ENCODE data around the gene KIF6. TPM values are rescaled to one million over a fixed set of nuclear protein-coding genes. Genes with fewer than 3 reads are reported as not detected.

KIF6 gene
- total RNA-seq, 1 donor from 2014 or later: 0.43 TPM

GRCh38 chr6:39441301-39441700, 283.9 kb downstream of the KIF6 start:
- Histone ChIP-seq H3K4me3 (no peak overlapping the region), H3K9me3 (peaks cover 0 to 3% of the 10 kb centered on the region in 2 donors), H3K4me1 (no peaks in the 10 kb centered on the region), H3K27me3 (no peaks in the 10 kb centered on the region), H3K36me3 (no peaks in the 10 kb centered on the region), H3K27ac (no peak overlapping the region)
- intact Hi-C loops (cut with DNase I): no loop called here
- no peak for DNase-seq (ENCODE audit: low spot score in 2 of 2)
- no peak for TF ChIP-seq CTCF (IDR thresholded peaks at IDR 0.05)

GRCh38 chr6:39440039-39440426, 285.2 kb downstream of the KIF6 start:
- DNase-seq (ENCODE audit: low spot score in 2 of 2): no peak
- Histone ChIP-seq H3K4me3 (no peak overlapping the region), H3K4me1 (no peaks in the 10 kb centered on the region), H3K9me3 (peaks cover 0 to 3% of the 10 kb centered on the region in 2 donors), H3K27ac (no peak overlapping the region), H3K27me3 (no peaks in the 10 kb centered on the region), H3K36me3 (no peaks in the 10 kb centered on the region)
- intact Hi-C loops (cut with DNase I): no loop called here
- no peak for TF ChIP-seq CTCF (IDR thresholded peaks at IDR 0.05)

GRCh38 chr6:39439342-39440038, 285.7 kb downstream of the KIF6 start:
- no peak for TF ChIP-seq CTCF (IDR thresholded peaks at IDR 0.05)
- no peaks in the 10 kb centered on the region for H3K4me1 ChIP-seq

GRCh38 chr6:39433630-39434029, 291.6 kb downstream of the KIF6 start:
- DNase-seq (ENCODE audit: low spot score in 2 of 2): no peak
- Histone ChIP-seq H3K36me3 (no peaks in the 10 kb centered on the region), H3K4me3 (no peak overlapping the region), H3K27ac (no peak overlapping the region), H3K4me1 (peaks cover 0 to 10% of the 10 kb centered on the region in 2 donors), H3K27me3 (no peaks in the 10 kb centered on the region), H3K9me3 (peaks cover 0 to 3% of the 10 kb centered on the region in 2 donors)
- TF ChIP-seq CTCF (IDR thresholded peaks at IDR 0.05): no peak
- intact Hi-C loops (cut with DNase I): no loop called here

More at GRCh38 chr6:39439342-39440038, 285.7 kb downstream of the KIF6 start:
- Histone ChIP-seq H3K4me3 (no peak overlapping the region), H3K9me3 (peaks cover 0 to 3% of the 10 kb centered on the region in 2 donors), H3K36me3 (no peaks in the 10 kb centered on the region), H3K27ac (no peak overlapping the region), H3K27me3 (no peaks in the 10 kb centered on the region)
- intact Hi-C loops (cut with DNase I): no loop called here
- DNase-seq (ENCODE audit: low spot score in 2 of 2): no peak

GRCh38 chr6:39432330-39433025, 292.7 kb downstream of the KIF6 start:
- H3K9me3 ChIP-seq: peaks cover 0 to 3% of the 10 kb centered on the region in 2 donors
- no peak for DNase-seq (ENCODE audit: low spot score in 2 of 2)
- intact Hi-C loops (cut with DNase I): no loop called here
- H3K27me3 ChIP-seq: no peaks in the 10 kb centered on the region
- H3K27ac ChIP-seq: no peak overlapping the region
- H3K4me1 ChIP-seq: peaks cover 0 to 10% of the 10 kb centered on the region in 2 donors
- no peaks in the 10 kb centered on the region for H3K36me3 ChIP-seq
- no peak for TF ChIP-seq CTCF (IDR thresholded peaks at IDR 0.05)
- H3K4me3 ChIP-seq: no peak overlapping the region

Measured in ascending aorta (tissue), 2 donors.